GM12891 (cell line): Measurements from ENCODE around the gene OR5K2.

ENCODE experiments used
- PAX5 ChIP-seq: IDR thresholded peaks from 2 replicates; pipeline ENCODE4 v1.6.1; 2011; ENCODE audit warnings: low read length, moderate library complexity, mild to moderate bottlenecking; ENCODE audit not compliant: insufficient read depth, severe bottlenecking
- POLR2A ChIP-seq: IDR thresholded peaks from 2 replicates; pipeline ENCODE4 v1.6.1; 2011; ENCODE audit warnings: low read depth, low read length, control low read depth
- POLR2AphosphoS5 ChIP-seq: IDR thresholded peaks from 2 replicates; pipeline ENCODE4 v1.6.1; 2011; ENCODE audit warnings: low read depth, low read length, control low read depth
- POU2F2 ChIP-seq: IDR thresholded peaks from 2 replicates; pipeline ENCODE4 v1.6.1; 2011; ENCODE audit warnings: low read depth, mild to moderate bottlenecking, control low read depth, low read length, moderate library complexity
- SPI1 ChIP-seq: IDR thresholded peaks from 2 replicates; pipeline ENCODE4 v1.6.1; 2011; ENCODE audit warnings: low read depth, low read length, control low read depth
- TAF1 ChIP-seq: IDR thresholded peaks from 2 replicates; pipeline ENCODE4 v1.6.1; 2011; ENCODE audit warnings: low read depth, low read length, control low read depth

DNA sequence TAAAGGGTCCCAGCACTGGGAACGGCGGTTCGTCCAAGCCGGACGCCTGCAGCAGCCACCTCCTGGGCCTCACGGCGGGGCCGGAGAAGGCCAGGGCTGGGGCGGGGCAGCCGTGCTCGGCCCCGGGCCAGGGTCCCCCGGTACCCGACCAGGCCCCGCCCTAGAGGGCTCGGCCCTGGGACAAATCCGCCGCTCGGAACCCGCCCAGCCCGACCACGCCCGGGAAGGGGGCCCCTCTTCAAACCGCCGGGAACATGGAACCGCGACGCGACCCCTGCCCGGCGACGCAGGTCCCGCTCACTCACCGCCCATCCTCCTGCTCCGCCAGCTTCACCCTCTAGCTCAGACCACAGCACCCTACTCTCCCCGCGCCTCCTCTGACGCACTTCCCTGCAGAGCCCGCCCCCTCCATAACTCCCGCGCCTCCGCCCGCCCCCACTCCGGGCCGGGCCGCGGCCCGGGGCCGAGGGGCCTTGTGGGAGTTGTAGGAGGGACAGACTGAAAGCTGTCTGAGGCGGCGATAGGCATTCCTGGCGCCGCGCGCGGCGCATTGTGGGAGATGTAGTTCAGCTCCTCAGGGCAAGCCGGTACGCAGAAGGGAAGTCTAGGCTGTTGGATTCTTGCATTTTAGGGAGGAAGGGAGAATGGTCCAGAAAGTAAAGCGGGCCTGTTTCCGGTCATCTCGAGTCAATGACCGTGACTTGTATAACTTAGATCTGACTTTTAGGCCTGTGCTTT is 25.2 kb downstream of the OR5K2 start, which contains the start of gene CLDND1:
- peak; percentile 98 for TF ChIP-seq POLR2AphosphoS5
- TF ChIP-seq POLR2A: peak; percentile 97
- 0 out of 2 replicates have a peak, but pooled peaks have one; percentile 42 for TF ChIP-seq SPI1
- TF ChIP-seq TAF1: peak; percentile 57; the same call in 1 of the 2 replicates
- TF ChIP-seq POU2F2: peak; percentile 91
- TF ChIP-seq PAX5: peak; percentile 35
